Measurements from ENCODE around the gene LDLRAD4. TPM values are rescaled to one million over a fixed set of nuclear protein-coding genes. Genes with fewer than 3 reads are reported as not detected.

LDLRAD4 gene
- total RNA-seq, 1 experiment from 2014 or later: not detected

GRCh38 chr18:13265008-13265910 is 46.7 kb downstream of the LDLRAD4 start:
- DNase-seq (ENCODE audit: low read depth): no peak

GRCh38 chr18:13265911-13266217 is 47.3 kb downstream of the LDLRAD4 start:
- DNase-seq (ENCODE audit: low read depth): no peak

GRCh38 chr18:13266218-13267100 is 47.9 kb downstream of the LDLRAD4 start:
- no peak for DNase-seq (ENCODE audit: low read depth)

GRCh38 chr18:13267431-13267873 is 48.9 kb downstream of the LDLRAD4 start:
- DNase-seq (ENCODE audit: low read depth): no peak

GRCh38 chr18:13268158-13269012 is 49.8 kb downstream of the LDLRAD4 start:
- no peak for DNase-seq (ENCODE audit: low read depth)

- no peak for DNase-seq (ENCODE audit: low read depth)
Observed at GRCh38 chr18:13269013-13269280, 50.4 kb downstream of the LDLRAD4 start.

GRCh38 chr18:13269521-13270011 is 51.0 kb downstream of the LDLRAD4 start:
- DNase-seq (ENCODE audit: low read depth): no peak

- DNase-seq (ENCODE audit: low read depth): no peak
Observed at GRCh38 chr18:13270279-13270855, 51.8 kb downstream of the LDLRAD4 start.

- DNase-seq (ENCODE audit: low read depth): no peak
Observed at GRCh38 chr18:13271302-13271911, 52.8 kb downstream of the LDLRAD4 start.

- DNase-seq (ENCODE audit: low read depth): no peak
Observed at GRCh38 chr18:13272416-13272815, 53.9 kb downstream of the LDLRAD4 start.

GRCh38 chr18:13273800-13274199 is 55.2 kb downstream of the LDLRAD4 start:
- DNase-seq (ENCODE audit: low read depth): no peak

- DNase-seq (ENCODE audit: low read depth): no peak
Observed at GRCh38 chr18:13275075-13275474, 56.5 kb downstream of the LDLRAD4 start.

- DNase-seq (ENCODE audit: low read depth): no peak
Observed at GRCh38 chr18:13276530-13277520, 58.3 kb downstream of the LDLRAD4 start.

GRCh38 chr18:13278062-13278630 is 59.6 kb downstream of the LDLRAD4 start:
- DNase-seq (ENCODE audit: low read depth): no peak

- DNase-seq (ENCODE audit: low read depth): no peak
Observed at GRCh38 chr18:13279181-13280069, 60.9 kb downstream of the LDLRAD4 start.

- DNase-seq (ENCODE audit: low read depth): no peak
Observed at GRCh38 chr18:13280070-13280795, 61.7 kb downstream of the LDLRAD4 start.

- no peak for DNase-seq (ENCODE audit: low read depth)
Observed at GRCh38 chr18:13281406-13281805, 62.8 kb downstream of the LDLRAD4 start.
